ENCODE results near the gene MT4.

GRCh38 chr16:56591377-56592060, 26.6 kb downstream of the MT4 start:
- TF ChIP-seq, protein P1, sequence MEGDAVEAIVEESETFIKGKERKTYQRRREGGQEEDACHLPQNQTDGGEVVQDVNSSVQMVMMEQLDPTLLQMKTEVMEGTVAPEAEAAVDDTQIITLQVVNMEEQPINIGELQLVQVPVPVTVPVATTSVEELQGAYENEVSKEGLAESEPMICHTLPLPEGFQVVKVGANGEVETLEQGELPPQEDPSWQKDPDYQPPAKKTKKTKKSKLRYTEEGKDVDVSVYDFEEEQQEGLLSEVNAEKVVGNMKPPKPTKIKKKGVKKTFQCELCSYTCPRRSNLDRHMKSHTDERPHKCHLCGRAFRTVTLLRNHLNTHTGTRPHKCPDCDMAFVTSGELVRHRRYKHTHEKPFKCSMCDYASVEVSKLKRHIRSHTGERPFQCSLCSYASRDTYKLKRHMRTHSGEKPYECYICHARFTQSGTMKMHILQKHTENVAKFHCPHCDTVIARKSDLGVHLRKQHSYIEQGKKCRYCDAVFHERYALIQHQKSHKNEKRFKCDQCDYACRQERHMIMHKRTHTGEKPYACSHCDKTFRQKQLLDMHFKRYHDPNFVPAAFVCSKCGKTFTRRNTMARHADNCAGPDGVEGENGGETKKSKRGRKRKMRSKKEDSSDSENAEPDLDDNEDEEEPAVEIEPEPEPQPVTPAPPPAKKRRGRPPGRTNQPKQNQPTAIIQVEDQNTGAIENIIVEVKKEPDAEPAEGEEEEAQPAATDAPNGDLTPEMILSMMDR (conservative IDR thresholded peaks at IDR 0.05; ENCODE audit: low read depth, low read length), result no peak
- TF ChIP-seq EZH2 (IDR thresholded peaks at IDR 0.05; ENCODE audit: low read length, unreplicated experiment), result no peak
